ENCODE measurements around the gene TFAP2A.

TFAP2A gene

DNA sequence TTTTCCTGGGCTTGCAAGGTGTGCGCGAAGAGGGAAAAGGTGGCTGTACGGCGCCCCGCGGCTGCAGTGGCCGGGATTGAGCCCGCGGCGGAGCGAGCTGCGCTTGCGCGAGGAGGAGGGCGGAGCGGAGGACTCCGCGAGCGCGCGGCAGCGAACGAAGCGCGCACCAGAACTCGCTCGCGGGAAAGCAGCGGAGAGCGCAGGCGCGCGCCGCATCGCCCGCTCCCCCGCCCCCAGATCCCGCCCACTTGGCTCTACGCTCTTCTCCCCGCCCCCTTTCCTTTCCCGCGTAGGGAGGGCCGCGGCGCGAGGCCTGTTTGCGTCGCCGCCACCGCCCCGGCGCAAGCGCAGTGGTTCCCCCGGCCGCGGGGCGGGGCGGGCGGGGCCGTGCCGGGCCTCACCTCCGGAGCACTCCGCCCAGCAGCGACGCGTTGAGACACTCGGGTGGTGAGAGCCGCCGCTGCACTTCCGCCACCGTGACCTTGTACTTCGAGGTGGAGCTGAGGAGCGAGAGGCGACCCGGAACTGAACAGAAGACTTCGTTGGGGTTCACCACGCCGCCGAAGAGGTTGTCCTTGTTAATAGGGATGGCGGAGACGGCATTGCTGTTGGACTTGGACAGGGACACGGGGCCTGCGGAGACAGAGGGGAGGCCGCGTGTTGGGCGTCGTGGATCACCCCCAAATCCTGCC is 10.6 kb downstream of the TFAP2A start:
- TF ChIP-seq, protein P1, sequence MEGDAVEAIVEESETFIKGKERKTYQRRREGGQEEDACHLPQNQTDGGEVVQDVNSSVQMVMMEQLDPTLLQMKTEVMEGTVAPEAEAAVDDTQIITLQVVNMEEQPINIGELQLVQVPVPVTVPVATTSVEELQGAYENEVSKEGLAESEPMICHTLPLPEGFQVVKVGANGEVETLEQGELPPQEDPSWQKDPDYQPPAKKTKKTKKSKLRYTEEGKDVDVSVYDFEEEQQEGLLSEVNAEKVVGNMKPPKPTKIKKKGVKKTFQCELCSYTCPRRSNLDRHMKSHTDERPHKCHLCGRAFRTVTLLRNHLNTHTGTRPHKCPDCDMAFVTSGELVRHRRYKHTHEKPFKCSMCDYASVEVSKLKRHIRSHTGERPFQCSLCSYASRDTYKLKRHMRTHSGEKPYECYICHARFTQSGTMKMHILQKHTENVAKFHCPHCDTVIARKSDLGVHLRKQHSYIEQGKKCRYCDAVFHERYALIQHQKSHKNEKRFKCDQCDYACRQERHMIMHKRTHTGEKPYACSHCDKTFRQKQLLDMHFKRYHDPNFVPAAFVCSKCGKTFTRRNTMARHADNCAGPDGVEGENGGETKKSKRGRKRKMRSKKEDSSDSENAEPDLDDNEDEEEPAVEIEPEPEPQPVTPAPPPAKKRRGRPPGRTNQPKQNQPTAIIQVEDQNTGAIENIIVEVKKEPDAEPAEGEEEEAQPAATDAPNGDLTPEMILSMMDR (IDR thresholded peaks at IDR 0.05; ENCODE audit: insufficient read depth, low read depth, low read length, missing control alignments), result peak; percentile 26
- H3K4me3 ChIP-seq (ENCODE audit: low read depth, low read length), result peak overlapping the region; percentile 84
- DNase-seq (ENCODE audit: low read depth), result peak; percentile 99

DNA sequence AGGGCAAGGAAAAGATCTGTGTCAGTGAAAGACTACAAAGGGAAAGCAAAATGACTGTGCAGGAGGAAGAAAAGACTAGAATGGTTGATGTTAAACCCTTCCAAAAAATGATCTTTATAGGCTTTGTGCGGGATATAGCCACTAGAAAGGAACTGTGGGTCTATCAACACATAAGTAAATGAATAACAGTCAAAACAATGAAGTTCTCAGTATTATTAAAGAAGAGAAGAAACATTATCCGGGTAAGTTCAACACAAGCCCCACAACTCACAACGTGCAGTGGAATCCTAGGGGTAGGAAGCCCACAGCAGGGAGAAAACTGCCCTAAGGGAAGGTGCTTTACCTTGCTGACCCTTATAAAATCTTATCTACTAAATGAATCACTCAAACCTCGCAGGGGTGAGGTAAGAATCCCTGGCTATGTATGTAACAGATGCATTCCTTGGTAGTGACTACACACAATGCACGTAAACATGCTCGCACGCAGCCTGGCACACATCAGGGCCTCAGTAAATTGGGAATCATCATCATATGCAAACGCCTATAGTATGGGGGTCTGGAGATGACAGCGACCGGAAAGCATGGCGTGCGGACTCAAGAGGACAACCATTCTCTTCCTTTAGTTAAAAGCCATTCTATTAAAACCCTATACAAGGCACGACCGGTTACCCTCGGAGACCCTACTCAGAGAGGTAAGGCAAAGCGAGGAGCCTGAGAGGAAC is 11.3 kb downstream of the TFAP2A start:
- no peak for DNase-seq (ENCODE audit: low read depth)
- H3K4me3 ChIP-seq (ENCODE audit: low read depth, low read length), result peak overlapping the region; percentile 80
- TF ChIP-seq, protein P1 (IDR thresholded peaks at IDR 0.05; ENCODE audit: insufficient read depth, low read depth, low read length, missing control alignments), result no peak

DNA sequence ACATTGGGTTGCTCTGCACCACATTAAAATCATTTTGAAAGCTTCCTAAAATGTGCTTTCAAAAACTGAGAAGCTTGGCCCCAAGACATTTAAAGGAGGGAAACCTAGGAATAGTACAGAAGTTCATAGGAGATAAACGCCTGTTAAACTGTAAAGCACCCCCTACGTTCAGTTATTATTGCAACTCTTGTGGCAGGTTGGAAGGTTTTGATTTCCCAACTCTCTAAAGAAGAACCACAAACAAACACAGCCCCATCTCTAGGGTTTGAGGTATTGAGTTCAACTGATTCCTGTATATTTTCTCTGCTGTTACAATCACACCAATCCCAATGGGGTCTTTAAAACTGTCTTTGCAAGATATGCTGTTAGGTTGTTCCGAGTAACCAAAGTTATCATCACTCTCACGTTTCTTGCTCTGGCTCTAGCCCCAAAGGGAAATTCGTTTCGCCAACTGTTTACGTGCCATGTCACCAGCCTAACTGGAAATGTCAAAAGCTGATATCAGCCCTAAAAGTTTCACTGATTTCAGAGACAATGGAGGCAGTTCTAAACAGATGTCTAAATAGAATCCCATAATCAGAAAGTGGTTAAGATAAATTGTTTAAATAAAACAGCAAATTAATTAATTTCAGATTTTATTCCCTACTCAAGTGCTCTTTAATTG is 12.1 kb downstream of the TFAP2A start:
- TF ChIP-seq, protein P1 (IDR thresholded peaks at IDR 0.05; ENCODE audit: insufficient read depth, low read depth, low read length, missing control alignments), result no peak
- DNase-seq (ENCODE audit: low read depth), result no peak
- H3K4me3 ChIP-seq (ENCODE audit: low read depth, low read length), result no peak overlapping the region

DNA sequence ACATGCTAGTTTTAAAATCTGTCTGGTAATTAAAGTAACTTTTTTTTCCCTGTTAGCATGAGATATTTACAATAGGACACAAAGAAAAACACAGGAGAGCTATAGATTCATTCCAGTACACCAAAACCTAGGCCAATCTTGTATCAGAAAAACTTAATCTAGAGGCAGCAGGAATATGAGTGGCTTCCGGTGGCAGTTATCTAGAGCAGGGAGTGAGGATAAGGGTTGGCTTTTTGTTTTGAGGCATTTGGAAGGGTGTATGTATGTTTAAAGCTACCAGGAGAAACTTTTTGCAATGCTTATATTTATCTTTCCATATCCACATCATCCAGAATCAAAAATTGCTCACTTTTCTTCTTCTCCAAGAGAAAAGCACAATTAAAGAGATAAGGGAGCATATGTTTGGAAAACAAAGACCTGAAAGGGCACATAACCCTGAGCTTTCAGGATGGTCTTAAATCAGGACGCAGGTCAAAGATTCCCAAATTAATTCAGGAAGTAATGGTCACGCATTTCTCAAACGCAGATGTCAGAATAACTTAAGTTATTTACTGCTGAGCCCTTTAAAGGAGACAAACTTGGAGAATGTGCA is 13.1 kb downstream of the TFAP2A start:
- TF ChIP-seq, protein P1 (IDR thresholded peaks at IDR 0.05; ENCODE audit: insufficient read depth, low read depth, low read length, missing control alignments), result no peak
- DNase-seq (ENCODE audit: low read depth), result no peak
- H3K4me3 ChIP-seq (ENCODE audit: low read depth, low read length), result no peak overlapping the region

DNA sequence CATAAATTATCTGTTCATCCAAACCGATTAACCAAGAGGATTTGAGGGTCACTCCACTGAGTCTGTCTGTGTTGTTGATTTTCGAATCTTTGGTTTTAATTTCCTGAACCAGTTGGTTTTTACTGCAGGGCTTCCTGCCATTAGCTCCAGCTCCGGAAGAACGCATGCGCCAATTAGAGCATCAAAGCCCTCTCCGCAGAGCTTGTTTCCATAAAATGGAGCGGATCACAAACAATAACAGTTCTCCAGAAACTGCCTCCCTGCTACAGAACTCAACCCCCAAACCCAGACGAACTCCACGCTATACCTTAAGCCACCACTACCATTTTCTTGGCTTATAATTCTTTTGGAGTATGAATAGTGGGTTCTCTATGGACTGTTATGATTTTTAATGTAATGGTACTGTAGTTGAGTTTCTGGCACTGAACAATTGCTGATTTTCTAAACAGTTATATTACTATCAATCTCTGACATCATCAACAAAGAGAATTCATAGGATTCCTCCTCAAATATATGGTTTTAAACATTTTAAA is 13.8 kb downstream of the TFAP2A start:
- H3K4me3 ChIP-seq (ENCODE audit: low read depth, low read length), result no peak overlapping the region
- TF ChIP-seq, protein P1 (IDR thresholded peaks at IDR 0.05; ENCODE audit: insufficient read depth, low read depth, low read length, missing control alignments), result no peak
- DNase-seq (ENCODE audit: low read depth), result no peak

DNA sequence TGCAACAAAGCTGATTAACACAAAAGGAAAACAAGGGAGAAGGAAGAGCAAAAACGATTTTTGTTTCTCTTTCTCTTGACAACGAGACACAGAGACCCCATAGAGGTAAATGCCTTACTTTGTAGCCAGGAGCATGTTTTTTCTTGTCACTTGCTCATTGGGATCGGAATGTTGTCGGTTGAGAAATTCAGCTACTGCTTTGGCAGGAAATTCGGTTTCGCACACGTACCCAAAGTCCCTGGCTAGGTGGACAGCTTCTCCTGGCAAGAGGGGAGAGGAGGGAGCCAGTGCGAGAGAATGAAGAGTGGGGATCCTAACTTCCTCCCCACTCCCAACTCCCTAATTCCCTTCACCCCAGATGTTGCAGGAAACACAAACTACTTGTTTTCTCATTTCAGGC is 14.5 kb downstream of the TFAP2A start:
- DNase-seq (ENCODE audit: low read depth), result no peak
- TF ChIP-seq, protein P1 (IDR thresholded peaks at IDR 0.05; ENCODE audit: insufficient read depth, low read depth, low read length, missing control alignments), result no peak
- no peak overlapping the region for H3K4me3 ChIP-seq (ENCODE audit: low read depth, low read length)

Data from GM12865 (cell line).